Measurements from ENCODE around the gene WDR74.

The WDR74 gene

DNA sequence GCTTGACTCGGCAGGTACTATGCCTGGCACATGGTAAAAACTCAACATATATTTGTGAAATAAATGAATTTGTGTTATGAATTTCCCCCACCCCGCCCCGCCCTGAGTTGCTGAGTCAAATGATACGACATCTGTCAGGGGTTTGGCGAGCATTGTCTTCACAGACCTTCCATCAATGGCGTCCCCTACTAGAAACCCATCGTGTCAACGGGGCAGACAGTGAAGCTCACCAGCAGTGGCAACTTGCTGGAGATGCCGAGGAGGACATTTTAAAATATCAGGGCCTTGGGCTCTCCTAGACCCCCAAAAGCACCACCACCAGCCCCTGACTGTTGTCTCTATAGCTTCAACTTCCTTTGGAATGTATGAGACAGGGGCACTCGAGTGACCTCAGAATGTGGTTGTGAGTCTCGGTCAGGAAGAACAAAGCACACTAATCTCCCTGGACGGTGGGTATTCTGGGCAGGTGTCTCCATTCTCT is 33.4 kb downstream of the WDR74 start:
- peak overlapping the region; percentile 85 for H3K27ac ChIP-seq (ENCODE audit: low read depth, low read length)
- no peaks in the 10 kb centered on the region for H3K27me3 ChIP-seq (ENCODE audit: control insufficient read depth, insufficient read depth, low read length)
- H3K4me3 ChIP-seq (ENCODE audit: low read depth, low read length), result peak overlapping the region; percentile 87
- 0 out of 2 replicates have a peak, but pooled peaks cover 6% of the 10 kb centered on the region for H3K4me1 ChIP-seq (ENCODE audit: control insufficient read depth, insufficient read depth, low read length)
- no peaks in the 10 kb centered on the region for H3K9me3 ChIP-seq (ENCODE audit: control insufficient read depth, insufficient read depth, low read length)
- peak overlapping the region; percentile 50 for H3K9ac ChIP-seq (ENCODE audit: low read depth, low read length)
- peaks cover 25% of the 10 kb centered on the region for H3K36me3 ChIP-seq (ENCODE audit: control insufficient read depth, insufficient read depth, low read length)

GRCh38 chr11:62805076-62805892 is 34.1 kb downstream of the WDR74 start, which contains the start of gene NXF1:
NXF1 (minus strand) TSS chr11:62805440; CDS start chr11:62805356, 84 bp downstream.
- H3K4me3 ChIP-seq (ENCODE audit: low read depth, low read length), result peak within 1 kb of the TSS; percentile 87
- peaks cover 32% of the 10 kb centered on the region for H3K36me3 ChIP-seq (ENCODE audit: control insufficient read depth, insufficient read depth, low read length)
- no peaks in the 10 kb centered on the region for H3K27me3 ChIP-seq (ENCODE audit: control insufficient read depth, insufficient read depth, low read length)
- peak within 1 kb of the TSS; percentile 50 for H3K9ac ChIP-seq (ENCODE audit: low read depth, low read length)
- peak within 1 kb of the TSS; percentile 85 for H3K27ac ChIP-seq (ENCODE audit: low read depth, low read length)
- 0 out of 2 replicates have a peak, but pooled peaks cover 6% of the 10 kb centered on the region for H3K4me1 ChIP-seq (ENCODE audit: control insufficient read depth, insufficient read depth, low read length)
- no peaks in the 10 kb centered on the region for H3K9me3 ChIP-seq (ENCODE audit: control insufficient read depth, insufficient read depth, low read length)

GRCh38 chr11:62804310-62805075 is 34.9 kb downstream of the WDR74 start:
- Histone ChIP-seq H3K27ac (ENCODE audit: low read depth, low read length) (peak overlapping the region; percentile 83), H3K27me3 (ENCODE audit: control insufficient read depth, insufficient read depth, low read length) (no peaks in the 10 kb centered on the region), H3K4me1 (ENCODE audit: control insufficient read depth, insufficient read depth, low read length) (0 out of 2 replicates have a peak, but pooled peaks cover 6% of the 10 kb centered on the region), H3K9ac (ENCODE audit: low read depth, low read length) (peak overlapping the region; percentile 50; the same call in 1 of the 2 replicates), H3K36me3 (ENCODE audit: control insufficient read depth, insufficient read depth, low read length) (peaks cover 40% of the 10 kb centered on the region), H3K9me3 (ENCODE audit: control insufficient read depth, insufficient read depth, low read length) (no peaks in the 10 kb centered on the region), H3K4me3 (ENCODE audit: low read depth, low read length) (peak overlapping the region; percentile 87)

- Histone ChIP-seq H3K9ac (ENCODE audit: low read depth, low read length) (no peak overlapping the region), H3K36me3 (ENCODE audit: control insufficient read depth, insufficient read depth, low read length) (peaks cover 72% of the 10 kb centered on the region), H3K9me3 (ENCODE audit: control insufficient read depth, insufficient read depth, low read length) (no peaks in the 10 kb centered on the region)
Measured at GRCh38 chr11:62801071-62801470, 38.3 kb downstream of the WDR74 start.

DNA sequence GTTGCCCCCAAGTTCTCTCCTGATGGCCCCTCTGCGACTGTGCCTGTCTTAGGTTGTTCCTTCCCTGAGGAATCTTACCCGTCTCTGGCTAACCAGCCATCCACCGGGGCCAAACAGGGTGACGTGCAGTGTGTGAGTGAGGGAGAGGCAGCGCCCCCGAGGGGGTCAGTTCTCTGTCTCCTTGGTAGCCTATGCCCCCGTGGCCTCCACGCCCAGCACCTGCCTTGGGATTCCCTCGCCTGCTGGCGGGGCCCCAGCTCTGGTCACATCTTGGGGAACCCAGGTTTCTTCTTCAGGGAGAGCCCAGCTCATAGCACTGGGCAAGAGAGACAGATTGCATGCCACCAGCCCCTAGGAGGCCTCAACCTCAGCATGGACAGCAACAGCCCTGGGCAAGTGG is 39.9 kb downstream of the WDR74 start:
- no peaks in the 10 kb centered on the region for H3K27me3 ChIP-seq (ENCODE audit: control insufficient read depth, insufficient read depth, low read length)
- no peak overlapping the region for H3K9ac ChIP-seq (ENCODE audit: low read depth, low read length)
- no peak overlapping the region for H3K27ac ChIP-seq (ENCODE audit: low read depth, low read length)
- H3K36me3 ChIP-seq (ENCODE audit: control insufficient read depth, insufficient read depth, low read length), result peaks cover 87% of the 10 kb centered on the region
- H3K4me1 ChIP-seq (ENCODE audit: control insufficient read depth, insufficient read depth, low read length), result 0 out of 2 replicates have a peak, but pooled peaks cover 6% of the 10 kb centered on the region
- H3K4me3 ChIP-seq (ENCODE audit: low read depth, low read length), result no peak overlapping the region
- no peaks in the 10 kb centered on the region for H3K9me3 ChIP-seq (ENCODE audit: control insufficient read depth, insufficient read depth, low read length)

More at GRCh38 chr11:62801071-62801470, 38.3 kb downstream of the WDR74 start:
- no peaks in the 10 kb centered on the region for H3K27me3 ChIP-seq (ENCODE audit: control insufficient read depth, insufficient read depth, low read length)
- no peak overlapping the region for H3K27ac ChIP-seq (ENCODE audit: low read depth, low read length)
- H3K4me1 ChIP-seq (ENCODE audit: control insufficient read depth, insufficient read depth, low read length), result 0 out of 2 replicates have a peak, but pooled peaks cover 6% of the 10 kb centered on the region
- H3K4me3 ChIP-seq (ENCODE audit: low read depth, low read length), result no peak overlapping the region

GRCh38 chr11:62796281-62796680 is 43.1 kb downstream of the WDR74 start:
- H3K27me3 ChIP-seq (ENCODE audit: control insufficient read depth, insufficient read depth, low read length), result no peaks in the 10 kb centered on the region
- no peak overlapping the region for H3K4me3 ChIP-seq (ENCODE audit: low read depth, low read length)
- H3K36me3 ChIP-seq (ENCODE audit: control insufficient read depth, insufficient read depth, low read length), result peaks cover 86% of the 10 kb centered on the region
- H3K9ac ChIP-seq (ENCODE audit: low read depth, low read length), result no peak overlapping the region
- peaks cover 6% of the 10 kb centered on the region; the same call in 1 of the 2 replicates for H3K4me1 ChIP-seq (ENCODE audit: control insufficient read depth, insufficient read depth, low read length)
- H3K27ac ChIP-seq (ENCODE audit: low read depth, low read length), result no peak overlapping the region
- H3K9me3 ChIP-seq (ENCODE audit: control insufficient read depth, insufficient read depth, low read length), result no peaks in the 10 kb centered on the region

GRCh38 chr11:62794201-62794775 is 45.1 kb downstream of the WDR74 start:
- H3K27ac ChIP-seq (ENCODE audit: low read depth, low read length), result no peak overlapping the region
- no peaks in the 10 kb centered on the region for H3K9me3 ChIP-seq (ENCODE audit: control insufficient read depth, insufficient read depth, low read length)
- H3K4me1 ChIP-seq (ENCODE audit: control insufficient read depth, insufficient read depth, low read length), result peaks cover 6% of the 10 kb centered on the region
- no peak overlapping the region for H3K9ac ChIP-seq (ENCODE audit: low read depth, low read length)
- H3K4me3 ChIP-seq (ENCODE audit: low read depth, low read length), result no peak overlapping the region
- H3K27me3 ChIP-seq (ENCODE audit: control insufficient read depth, insufficient read depth, low read length), result no peaks in the 10 kb centered on the region
- H3K36me3 ChIP-seq (ENCODE audit: control insufficient read depth, insufficient read depth, low read length), result peaks cover 81% of the 10 kb centered on the region

DNA sequence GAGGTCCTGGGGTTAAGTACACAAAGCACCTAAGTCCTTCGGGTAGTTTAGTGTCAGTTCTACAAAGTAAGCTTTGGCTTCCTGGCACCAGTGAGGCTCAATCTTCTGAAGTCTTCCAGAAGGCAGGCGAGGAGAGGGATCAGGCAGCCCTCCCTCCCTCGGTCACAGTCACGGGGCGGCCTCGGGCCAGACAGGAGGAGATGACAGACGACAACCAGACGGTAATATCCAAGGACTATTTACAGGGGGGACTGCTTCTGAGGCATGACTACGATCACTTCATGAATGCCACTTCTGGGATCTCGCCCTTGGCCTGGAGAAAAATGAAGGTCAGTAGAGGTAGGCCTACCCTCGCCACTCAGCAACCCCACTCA is 47.2 kb downstream of the WDR74 start:
- Histone ChIP-seq H3K9ac (ENCODE audit: low read depth, low read length) (no peak overlapping the region), H3K9me3 (ENCODE audit: control insufficient read depth, insufficient read depth, low read length) (no peaks in the 10 kb centered on the region), H3K4me1 (ENCODE audit: control insufficient read depth, insufficient read depth, low read length) (peaks cover 6% of the 10 kb centered on the region), H3K36me3 (ENCODE audit: control insufficient read depth, insufficient read depth, low read length) (peaks cover 65% of the 10 kb centered on the region), H3K27ac (ENCODE audit: low read depth, low read length) (peak overlapping the region; percentile 91), H3K4me3 (ENCODE audit: low read depth, low read length) (peak overlapping the region; percentile 99), H3K27me3 (ENCODE audit: control insufficient read depth, insufficient read depth, low read length) (no peaks in the 10 kb centered on the region)

- Histone ChIP-seq H3K9me3 (ENCODE audit: control insufficient read depth, insufficient read depth, low read length) (no peaks in the 10 kb centered on the region), H3K9ac (ENCODE audit: low read depth, low read length) (peak within 1 kb of the TSS; percentile 94), H3K36me3 (ENCODE audit: control insufficient read depth, insufficient read depth, low read length) (peaks cover 60% of the 10 kb centered on the region), H3K4me1 (ENCODE audit: control insufficient read depth, insufficient read depth, low read length) (peaks cover 6% of the 10 kb centered on the region), H3K4me3 (ENCODE audit: low read depth, low read length) (peak within 1 kb of the TSS; percentile 99), H3K27me3 (ENCODE audit: control insufficient read depth, insufficient read depth, low read length) (no peaks in the 10 kb centered on the region), H3K27ac (ENCODE audit: low read depth, low read length) (peak within 1 kb of the TSS; percentile 91)
Measured at GRCh38 chr11:62791501-62792201, 47.7 kb downstream of the WDR74 start, which contains the start of gene TMEM223. TMEM223 (minus strand) TSS chr11:62792006; CDS start chr11:62791994, 12 bp downstream.

GRCh38 chr11:62789576-62789975 is 49.8 kb downstream of the WDR74 start:
- Histone ChIP-seq H3K36me3 (ENCODE audit: control insufficient read depth, insufficient read depth, low read length) (peaks cover 40% of the 10 kb centered on the region), H3K27me3 (ENCODE audit: control insufficient read depth, insufficient read depth, low read length) (no peaks in the 10 kb centered on the region), H3K9ac (ENCODE audit: low read depth, low read length) (no peak overlapping the region), H3K27ac (ENCODE audit: low read depth, low read length) (no peak overlapping the region), H3K9me3 (ENCODE audit: control insufficient read depth, insufficient read depth, low read length) (no peaks in the 10 kb centered on the region), H3K4me3 (ENCODE audit: low read depth, low read length) (no peak overlapping the region), H3K4me1 (ENCODE audit: control insufficient read depth, insufficient read depth, low read length) (peaks cover 6% of the 10 kb centered on the region)
